Measurements from ENCODE around the gene NPIPA5.
A peak's percentile ranks its signal among the peaks of the same experiment; 100 is the strongest.
"Not testable (repeated sequence)": the region's sequence is repeated elsewhere in the genome, so short reads cannot be mapped to it uniquely, and the experiment has no call there.

The NPIPA5 gene

GRCh38 chr16:15378194-15378593 lies at the start of gene NPIPA5:
TSS of gene NPIPA5 (minus strand) at chr16:15378294. CDS start at chr16:15378294, 0 bp downstream.
- TF ChIP-seq CTCF (IDR thresholded peaks at IDR 0.05), result not testable (repeated sequence)

GRCh38 chr16:15427648-15428239 lies 49.6 kb upstream of the NPIPA5 start:
- TF ChIP-seq CTCF (IDR thresholded peaks at IDR 0.05), result peak; percentile 78

GRCh38 chr16:15426796-15427195 lies 48.7 kb upstream of the NPIPA5 start:
- TF ChIP-seq CTCF (IDR thresholded peaks at IDR 0.05), result no peak

- no peak for TF ChIP-seq CTCF (IDR thresholded peaks at IDR 0.05)
Measured at GRCh38 chr16:15425861-15426260, 47.8 kb upstream of the NPIPA5 start.

GRCh38 chr16:15422222-15422621 lies 44.1 kb upstream of the NPIPA5 start:
- no peak for TF ChIP-seq CTCF (IDR thresholded peaks at IDR 0.05)

- TF ChIP-seq CTCF (IDR thresholded peaks at IDR 0.05), result no peak
Measured at GRCh38 chr16:15418206-15418605, 40.1 kb upstream of the NPIPA5 start.

GRCh38 chr16:15417197-15417596 lies 39.1 kb upstream of the NPIPA5 start:
- no peak for TF ChIP-seq CTCF (IDR thresholded peaks at IDR 0.05)

- TF ChIP-seq CTCF (IDR thresholded peaks at IDR 0.05), result no peak
Measured at GRCh38 chr16:15415511-15415985, 37.5 kb upstream of the NPIPA5 start.
